PC-9 (cell line): ENCODE results near the gene CLEC4C. TPM values are rescaled to one million over a fixed set of nuclear protein-coding genes. Genes with fewer than 3 reads are reported as not detected.
"Not testable (repeated sequence)": the region's sequence is repeated elsewhere in the genome, so short reads cannot be mapped to it uniquely, and the experiment has no call there.

ENCODE experiments used
- BruUV-seq: library from RNA; stranded (reverse); fragments of 400-500 nt; replicated peaks from 2 replicates; lab custom pipeline; 2021; lab: Mats Ljungman, UMichigan
- CTCF ChIA-PET: fragments of 300-600 bp; sonication (Branson Sonifier 250); formaldehyde crosslinking; loops from one replicate; lab custom pipeline; 2022; ENCODE audit warnings: antibody characterized with exemption; lab: Charles Lee
- POLR2A ChIA-PET: fragments of 300-600 bp; sonication (Branson Sonifier 250); formaldehyde crosslinking; loops from one replicate; lab custom pipeline; 2022; ENCODE audit warnings: antibody characterized with exemption; ENCODE audit not compliant: unreplicated experiment; lab: Charles Lee
- DNase-seq, 2 experiments: peaks; one replicate each; pipeline versions ENCODE4 v3.0.0 to v3.0.0-alpha.2; 2015 to 2022; ENCODE audit warnings: mixed read lengths in 1 of 2
- H2AFZ ChIP-seq: fragments of 200-600 bp; sonication (generic); 2 replicates; pipeline ENCODE4 v1.8.1; 2017; ENCODE audit warnings: antibody characterized with exemption
- H3F3A ChIP-seq: fragments of 200-600 bp; sonication (generic); 2 replicates; pipeline ENCODE4 v1.8.1; 2017; ENCODE audit warnings: antibody characterized with exemption, mild to moderate bottlenecking, low read depth; ENCODE audit not compliant: insufficient read depth
- H3K27ac ChIP-seq: fragments of 200-600 bp; sonication (generic); 2 replicates; pipeline ENCODE4 v1.6.1; 2016; ENCODE audit warnings: mixed run types
- H3K27me3 ChIP-seq: fragments of 200-600 bp; sonication (generic); 2 replicates; pipeline ENCODE4 v1.6.1; 2016; ENCODE audit warnings: low read depth, mixed run types; ENCODE audit not compliant: insufficient read depth
- H3K36me3 ChIP-seq: fragments of 200-600 bp; sonication (generic); 2 replicates; pipeline ENCODE4 v1.6.1; 2016; ENCODE audit warnings: low read depth, mixed run types
- H3K4me1 ChIP-seq: fragments of 200-600 bp; sonication (generic); replicated peaks from 2 replicates; pipeline ENCODE4 v1.6.1; 2016; ENCODE audit warnings: mixed run types; ENCODE audit not compliant: insufficient read depth
- H3K4me2 ChIP-seq: fragments of 200-600 bp; sonication (generic); 2 replicates; pipeline ENCODE4 v1.6.1; 2017; ENCODE audit warnings: mixed run types
- H3K4me3 ChIP-seq: fragments of 200-600 bp; sonication (generic); 2 replicates; pipeline ENCODE4 v1.6.1; 2016; ENCODE audit warnings: mixed run types
- H3K79me2 ChIP-seq: fragments of 200-600 bp; sonication (generic); 2 replicates; pipeline ENCODE4 v1.6.1; 2017; ENCODE audit warnings: low read depth, mixed run types
- H3K9me2 ChIP-seq: fragments of 200-600 bp; sonication (generic); 2 replicates; pipeline ENCODE4 v1.8.1; 2017; ENCODE audit warnings: mild to moderate bottlenecking; ENCODE audit not compliant: insufficient read depth
- H3K9me3 ChIP-seq: fragments of 200-600 bp; sonication (generic); 2 replicates; pipeline ENCODE4 v1.8.1; 2016; ENCODE audit warnings: low read depth; ENCODE audit not compliant: insufficient read depth
- H4K20me1 ChIP-seq: fragments of 200-600 bp; sonication (generic); 2 replicates; pipeline ENCODE4 v1.8.1; 2017; ENCODE audit not compliant: insufficient read depth
- EZH2 ChIP-seq: fragments of 200-600 bp; sonication (generic); IDR thresholded peaks from 2 replicates; pipeline ENCODE4 v1.8.0; 2017; ENCODE audit warnings: antibody characterized with exemption, low read depth
- intact Hi-C: fragments of 100-400 bp; cut with micrococcal nuclease; formaldehyde crosslinking; loops from one replicate; pipeline ENCODE4 v1.10.0; 2022; ENCODE audit not compliant: unreplicated experiment
- total RNA-seq: library from RNA; stranded (reverse); gene quantifications from 2 replicates; pipeline ENCODE4 v1.2.3, GENCODE V29; 2021
- TF ChIP-seq, protein P1 (sequence below): fragments of 200-600 bp; sonication (generic); conservative IDR thresholded peaks from 2 replicates; pipeline ENCODE4 v1.6.1; 2017; ENCODE audit warnings: mixed run types, antibody characterized with exemption, mild to moderate bottlenecking, moderate library complexity

CLEC4C gene
- total RNA-seq, 1 experiment from 2014 or later: not detected

DNA sequence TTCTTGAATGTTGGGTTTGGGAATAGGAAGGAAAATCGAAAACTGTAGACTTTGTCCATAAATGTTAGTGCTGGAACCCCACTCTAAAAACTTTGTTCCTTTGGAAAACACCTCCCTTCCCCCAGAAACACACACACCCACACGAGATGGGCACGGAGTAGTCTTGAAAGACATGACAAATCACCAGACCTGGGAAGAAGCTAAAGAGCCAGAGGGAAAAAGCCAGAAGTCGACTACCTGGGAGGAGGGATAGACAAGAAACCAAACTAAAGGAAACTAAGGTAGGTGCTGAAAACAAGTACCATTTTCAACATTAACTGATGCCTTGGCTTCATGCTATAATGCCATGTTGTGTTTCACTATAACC is 41.1 kb upstream of the CLEC4C start:
- no peaks in the 10 kb centered on the region for H3K9me3 ChIP-seq
- CTCF ChIA-PET: interaction anchor here (0.6 kb wide), 1 partner anchor 11 kb away, joined by 3 read pairs; no protein-coding TSS in a partner anchor
- TF ChIP-seq, protein P1, sequence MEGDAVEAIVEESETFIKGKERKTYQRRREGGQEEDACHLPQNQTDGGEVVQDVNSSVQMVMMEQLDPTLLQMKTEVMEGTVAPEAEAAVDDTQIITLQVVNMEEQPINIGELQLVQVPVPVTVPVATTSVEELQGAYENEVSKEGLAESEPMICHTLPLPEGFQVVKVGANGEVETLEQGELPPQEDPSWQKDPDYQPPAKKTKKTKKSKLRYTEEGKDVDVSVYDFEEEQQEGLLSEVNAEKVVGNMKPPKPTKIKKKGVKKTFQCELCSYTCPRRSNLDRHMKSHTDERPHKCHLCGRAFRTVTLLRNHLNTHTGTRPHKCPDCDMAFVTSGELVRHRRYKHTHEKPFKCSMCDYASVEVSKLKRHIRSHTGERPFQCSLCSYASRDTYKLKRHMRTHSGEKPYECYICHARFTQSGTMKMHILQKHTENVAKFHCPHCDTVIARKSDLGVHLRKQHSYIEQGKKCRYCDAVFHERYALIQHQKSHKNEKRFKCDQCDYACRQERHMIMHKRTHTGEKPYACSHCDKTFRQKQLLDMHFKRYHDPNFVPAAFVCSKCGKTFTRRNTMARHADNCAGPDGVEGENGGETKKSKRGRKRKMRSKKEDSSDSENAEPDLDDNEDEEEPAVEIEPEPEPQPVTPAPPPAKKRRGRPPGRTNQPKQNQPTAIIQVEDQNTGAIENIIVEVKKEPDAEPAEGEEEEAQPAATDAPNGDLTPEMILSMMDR: no peak
- TF ChIP-seq EZH2: no peak
- BruUV-seq: no TSS peak
- H4K20me1 ChIP-seq: no peaks in the 10 kb centered on the region
- H3F3A ChIP-seq: no peaks in the 10 kb centered on the region
- H3K79me2 ChIP-seq: no peaks in the 10 kb centered on the region
- H3K4me3 ChIP-seq: no peak overlapping the region
- DNase-seq: no peak
- no peaks in the 10 kb centered on the region for H3K9me2 ChIP-seq
- H2AFZ ChIP-seq: no peak overlapping the region
- H3K36me3 ChIP-seq: no peaks in the 10 kb centered on the region
- POLR2A ChIA-PET: no interaction called here
- H3K27ac ChIP-seq: no peak overlapping the region
- H3K4me2 ChIP-seq: no peak overlapping the region
- no peaks in the 10 kb centered on the region for H3K27me3 ChIP-seq
- intact Hi-C loops: no loop called here
- no peaks in the 10 kb centered on the region for H3K4me1 ChIP-seq

DNA sequence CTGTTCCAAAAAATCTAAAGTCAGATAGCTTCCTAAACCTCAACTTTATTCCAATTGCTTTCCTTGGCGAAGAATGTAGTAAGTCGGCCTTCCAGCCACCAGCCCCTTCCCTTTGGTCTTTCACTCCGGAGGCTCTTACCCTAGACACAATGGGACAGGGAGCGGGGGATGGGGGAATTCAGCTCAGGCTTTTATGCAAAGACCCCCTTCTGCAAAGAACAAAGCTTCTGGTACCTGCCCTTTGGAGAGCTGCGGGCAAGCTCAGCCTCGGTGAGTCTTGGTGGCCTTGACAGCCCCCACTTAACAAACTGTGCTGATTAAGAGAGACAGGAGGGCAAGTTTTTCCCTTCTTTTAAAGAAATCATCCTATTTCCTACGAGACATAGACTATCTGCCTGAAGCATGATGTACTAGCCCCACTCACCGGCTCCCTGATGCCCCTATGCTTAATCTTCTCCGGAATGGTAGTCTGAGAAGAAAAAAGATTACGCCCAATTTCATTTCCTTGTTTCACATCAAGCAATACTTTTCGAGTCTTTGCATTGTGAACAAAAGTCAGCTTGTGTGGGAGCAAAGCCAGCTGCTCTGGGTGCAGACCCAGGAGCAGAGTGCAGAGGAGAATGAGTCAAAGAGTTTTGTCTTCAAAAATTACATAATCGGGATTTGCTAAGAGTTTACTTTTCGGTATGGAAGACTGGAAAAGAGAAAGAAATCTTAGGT is 40.6 kb upstream of the CLEC4C start:
- ChIA-PET POLR2A (no interaction called here), CTCF (no interaction called here)
- Histone ChIP-seq H2AFZ (no peak overlapping the region), H3K9me2 (no peaks in the 10 kb centered on the region), H3K4me2 (no peak overlapping the region), H3K79me2 (no peaks in the 10 kb centered on the region), H3K27ac (no peak overlapping the region), H3K4me3 (no peak overlapping the region), H3K36me3 (no peaks in the 10 kb centered on the region), H3K9me3 (no peaks in the 10 kb centered on the region), H3K27me3 (no peaks in the 10 kb centered on the region), H3F3A (no peaks in the 10 kb centered on the region), H4K20me1 (no peaks in the 10 kb centered on the region), H3K4me1 (no peaks in the 10 kb centered on the region)
- no TSS peak for BruUV-seq
- intact Hi-C loops: no loop called here
- TF ChIP-seq, protein P1: no peak
- DNase-seq: no peak

DNA sequence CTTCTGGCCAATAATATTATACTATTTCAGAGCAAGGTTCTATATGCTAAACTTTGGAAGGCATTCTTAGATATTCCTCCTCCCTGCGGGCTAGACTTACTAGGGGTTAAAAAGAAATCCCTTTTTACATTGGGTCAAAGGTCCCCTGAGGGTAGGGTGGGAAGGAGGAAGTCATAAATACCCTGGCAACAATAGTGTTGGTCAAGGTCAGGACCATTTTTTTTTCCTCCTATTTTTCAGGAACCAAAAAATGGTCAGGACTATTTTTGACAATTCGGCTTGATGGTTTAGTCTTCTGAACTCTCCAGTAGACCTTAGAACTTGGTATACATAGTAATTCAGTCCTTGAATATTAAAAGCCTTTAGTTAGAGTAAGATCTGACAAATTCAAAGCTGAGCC is 37.5 kb upstream of the CLEC4C start:
- TF ChIP-seq, protein P1: no peak
- TF ChIP-seq EZH2: no peak
- H4K20me1 ChIP-seq: no peaks in the 10 kb centered on the region
- ChIA-PET CTCF (no interaction called here), POLR2A (no interaction called here)
- no peak overlapping the region for H2AFZ ChIP-seq
- H3F3A ChIP-seq: no peaks in the 10 kb centered on the region
- no TSS peak for BruUV-seq
- no peaks in the 10 kb centered on the region for H3K9me2 ChIP-seq
- no peak overlapping the region for H3K27ac ChIP-seq
- no peak overlapping the region for H3K4me2 ChIP-seq
- H3K36me3 ChIP-seq: no peaks in the 10 kb centered on the region
- no peaks in the 10 kb centered on the region for H3K4me1 ChIP-seq
- no peak for DNase-seq
- no peaks in the 10 kb centered on the region for H3K79me2 ChIP-seq
- intact Hi-C loops: no loop called here
- no peaks in the 10 kb centered on the region for H3K27me3 ChIP-seq
- no peaks in the 10 kb centered on the region for H3K9me3 ChIP-seq
- no peak overlapping the region for H3K4me3 ChIP-seq

DNA sequence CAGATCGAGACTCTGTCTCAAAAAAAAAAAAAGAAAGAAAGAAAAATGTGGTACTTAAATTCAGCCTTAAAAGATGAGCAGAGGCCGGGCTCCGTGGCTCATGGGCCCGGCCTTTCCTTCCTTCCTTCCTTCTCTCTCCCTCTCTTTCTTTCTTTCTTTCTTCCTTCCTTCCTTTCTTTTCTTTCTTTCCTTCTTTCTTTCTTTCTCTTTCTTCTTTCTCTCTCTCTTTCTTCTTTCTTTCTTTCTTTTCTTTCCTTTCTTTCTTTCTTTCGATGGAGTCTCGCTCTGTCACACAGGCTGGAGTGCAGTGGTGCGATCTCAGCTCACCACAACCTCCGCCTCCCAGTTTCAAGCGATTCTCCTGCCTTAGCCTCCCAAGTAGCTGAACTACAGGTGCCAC is 36.3 kb upstream of the CLEC4C start:
- H3K4me1 ChIP-seq, CTCF ChIA-PET, H3K4me2 ChIP-seq, H3K79me2 ChIP-seq, DNase-seq, H3K27me3 ChIP-seq, H3K27ac ChIP-seq, H3K9me2 ChIP-seq, intact Hi-C loops, H3K36me3 ChIP-seq, BruUV-seq, H3F3A ChIP-seq, H2AFZ ChIP-seq, POLR2A ChIA-PET, H3K4me3 ChIP-seq, H3K9me3 ChIP-seq, H4K20me1 ChIP-seq: not testable (repeated sequence)
